Activated T-cell treated with anti-CD3 and anti-CD28 coated beads for 4 hours (primary cell): ENCODE results near the gene ACTR1A.

Experiments used
- DNase-seq: peaks from one replicate; pipeline ENCODE4 v3.0.0-alpha.2; 2020

The ACTR1A gene

DNA sequence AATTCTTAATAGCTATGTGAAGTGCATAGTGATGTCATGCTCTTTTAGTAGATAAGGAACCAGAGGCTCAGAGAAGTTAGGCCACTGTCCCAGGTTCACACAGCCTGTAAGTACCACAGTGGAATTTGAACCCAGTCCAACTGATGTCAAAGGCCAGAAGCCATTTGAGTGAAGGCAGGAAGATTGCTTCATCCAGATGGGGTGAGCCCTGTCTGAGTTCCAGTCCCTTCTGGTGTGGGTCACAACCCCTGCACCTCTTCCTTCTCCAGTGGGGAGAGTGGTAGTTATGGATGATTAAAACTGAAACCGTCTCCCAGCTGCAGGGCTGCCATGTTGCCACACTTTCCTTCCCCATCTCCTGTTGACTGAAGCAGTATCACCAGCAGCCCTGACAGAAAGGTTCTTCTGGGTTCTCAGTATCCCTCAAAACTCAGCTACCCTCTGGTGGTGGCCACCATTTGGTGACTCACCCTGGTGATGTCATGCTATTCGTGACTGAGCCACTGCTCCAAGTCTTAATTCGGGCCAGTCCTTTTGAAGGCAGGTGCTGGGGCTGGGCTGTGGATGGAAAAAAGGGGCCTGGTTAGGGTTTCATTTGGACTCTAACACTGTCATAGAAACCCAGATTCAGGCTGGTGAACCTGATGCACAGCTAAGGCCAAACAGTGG is 49.7 kb downstream of the ACTR1A start:
- no peak for DNase-seq

DNA sequence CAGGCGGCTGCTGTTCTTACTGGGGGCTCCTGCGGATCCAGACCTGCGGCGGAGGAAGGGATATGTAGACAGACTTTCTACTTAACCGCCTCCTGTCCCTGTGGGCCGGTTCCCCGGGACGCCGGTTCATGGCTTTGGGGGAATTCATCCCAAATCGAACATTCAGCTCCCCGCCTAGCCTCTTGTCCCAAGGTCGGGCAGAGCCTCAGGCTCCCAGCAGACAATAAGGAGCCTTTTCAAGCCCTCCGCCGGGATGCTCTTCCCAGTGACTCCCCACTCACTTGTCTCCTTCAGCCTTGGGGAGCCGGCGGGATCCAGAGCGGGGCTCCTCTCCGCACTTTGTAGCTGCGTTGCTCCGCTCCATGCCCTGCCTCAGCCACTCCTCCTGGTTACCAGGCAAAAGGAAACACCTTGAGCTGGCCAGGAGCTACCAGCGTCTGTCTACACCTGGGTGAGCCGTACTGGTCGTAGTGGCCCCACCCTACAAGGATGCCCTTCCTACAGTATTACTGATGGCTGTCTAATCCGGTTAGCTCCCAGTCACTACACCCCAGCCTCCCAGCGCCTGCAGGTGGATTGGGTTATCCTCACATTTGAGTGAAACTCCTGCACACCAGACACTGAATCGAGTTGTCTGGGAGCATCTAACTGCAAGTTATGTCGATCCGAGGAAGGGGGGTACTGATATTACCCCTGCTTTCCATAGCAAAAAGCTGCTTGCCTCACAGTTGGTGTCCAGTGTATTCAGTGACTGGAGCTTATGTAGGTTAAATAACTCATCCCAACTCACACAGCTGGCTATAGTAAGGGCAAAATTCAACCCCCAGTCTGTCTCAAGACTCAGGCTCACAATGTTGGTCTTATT is 51.2 kb downstream of the ACTR1A start, which contains the start of gene C10orf95:
TSS of gene C10orf95 (minus strand) at position 439 of the 865 bp plus-strand sequence. CDS start 450 bp downstream, outside the sequence.
- no peak for DNase-seq

DNA sequence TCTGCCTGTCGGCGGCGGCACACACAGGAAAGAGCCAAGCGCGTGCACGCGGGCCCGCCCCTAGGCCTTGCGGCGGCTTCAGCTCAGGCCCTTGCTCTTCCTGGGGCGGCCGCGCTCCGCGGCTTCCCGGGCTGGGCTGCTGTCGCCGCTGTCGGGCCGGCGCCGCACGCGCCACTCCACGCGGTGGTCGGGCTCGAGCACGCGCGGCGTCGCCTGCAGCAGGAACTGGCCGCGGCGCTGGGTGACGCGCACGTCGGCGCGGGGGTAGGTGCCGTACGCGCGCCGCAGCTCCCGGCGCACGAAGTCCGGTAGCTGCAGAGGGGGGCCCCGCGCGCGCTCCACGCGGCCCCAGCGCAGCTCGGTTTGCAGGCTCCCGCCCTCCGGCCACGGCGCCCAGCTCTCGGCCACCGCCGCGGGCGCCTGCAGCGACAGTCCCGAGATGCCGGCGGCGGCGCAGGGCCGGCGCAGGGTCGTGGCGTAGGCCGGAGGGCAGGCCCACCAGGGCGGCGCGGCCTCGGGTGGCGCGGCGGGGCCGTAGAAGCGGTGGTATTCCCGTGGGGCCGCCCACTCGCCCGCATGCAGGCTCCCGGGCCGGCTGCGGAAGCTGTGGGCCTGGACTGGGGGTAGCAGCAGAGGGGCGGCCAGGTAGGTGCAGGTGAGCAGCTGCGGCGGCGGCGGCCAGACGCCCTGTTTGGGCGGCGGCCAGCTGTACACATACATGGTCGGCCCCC is 52.0 kb downstream of the ACTR1A start:
- DNase-seq = peak; percentile 65

DNA sequence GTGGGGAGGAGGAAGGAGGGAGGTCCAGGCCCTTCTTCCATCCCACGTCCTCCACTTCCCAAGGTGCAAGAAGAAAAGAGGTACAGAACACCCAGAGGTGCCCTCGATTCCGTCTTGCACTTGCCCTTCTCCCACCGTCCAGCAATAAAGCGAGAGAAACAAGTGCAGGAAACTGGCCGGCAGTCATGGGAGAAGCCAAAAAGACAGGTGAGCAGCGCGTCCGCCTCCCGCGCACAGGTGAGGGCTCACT is 52.5 kb downstream of the ACTR1A start:
- no peak for DNase-seq

DNA sequence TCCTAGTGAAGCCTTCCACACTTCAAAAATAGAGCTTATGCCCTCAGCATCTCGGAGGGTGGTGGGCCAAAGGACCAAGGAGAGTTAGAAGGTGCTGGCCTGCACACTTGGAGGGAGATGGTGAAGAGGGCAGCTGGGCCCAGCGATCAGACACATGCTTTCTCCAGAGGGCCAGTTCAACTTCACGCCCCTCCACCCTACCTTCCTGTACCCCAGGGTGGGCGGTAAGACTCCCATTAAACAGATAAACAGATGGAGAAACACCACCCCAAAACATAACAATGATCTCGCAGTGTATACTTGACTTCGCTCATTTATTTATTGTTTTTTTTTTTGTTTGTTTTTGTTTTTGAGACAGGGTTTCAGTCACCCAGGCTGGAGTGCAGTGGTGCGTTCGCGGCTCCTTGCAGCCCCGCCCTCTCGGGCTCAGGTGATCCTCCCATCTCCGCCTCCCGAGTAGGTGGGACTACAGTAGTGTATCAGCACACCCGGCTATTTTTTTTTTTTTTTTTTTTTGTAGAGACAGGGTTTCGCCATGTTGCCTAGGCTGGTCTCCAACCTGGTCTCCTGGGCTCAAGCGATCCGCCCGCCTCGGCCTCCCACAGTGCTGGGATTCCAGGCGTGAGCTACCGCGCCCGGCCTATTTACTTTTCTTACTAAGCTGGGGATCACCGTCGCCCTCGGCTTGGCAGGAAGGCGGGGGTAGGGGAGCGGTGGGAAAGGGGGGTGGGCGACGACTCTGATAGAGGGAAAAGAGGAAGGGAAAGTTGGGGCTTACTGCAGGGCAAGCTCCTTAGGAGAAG is 53.0 kb downstream of the ACTR1A start:
- peak; percentile 80 for DNase-seq

DNA sequence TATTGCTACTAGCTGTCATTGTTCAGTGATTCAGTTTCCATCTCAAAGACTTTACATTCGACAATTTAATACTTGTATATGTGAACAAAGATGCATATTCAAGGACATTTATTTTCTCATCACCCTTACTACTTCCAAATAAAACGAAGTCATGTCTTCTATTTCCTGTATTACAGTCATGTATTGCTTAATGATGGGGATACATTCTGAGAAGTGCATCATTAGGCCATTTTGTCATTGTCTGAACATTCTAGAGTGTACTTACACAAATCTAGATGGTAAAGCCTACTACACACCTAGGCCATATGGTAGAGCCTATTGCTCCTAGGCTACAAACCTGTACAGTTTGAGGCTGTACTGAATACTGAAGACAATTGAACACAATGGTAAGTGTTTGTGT is 57.7 kb downstream of the ACTR1A start:
- DNase-seq = no peak

DNA sequence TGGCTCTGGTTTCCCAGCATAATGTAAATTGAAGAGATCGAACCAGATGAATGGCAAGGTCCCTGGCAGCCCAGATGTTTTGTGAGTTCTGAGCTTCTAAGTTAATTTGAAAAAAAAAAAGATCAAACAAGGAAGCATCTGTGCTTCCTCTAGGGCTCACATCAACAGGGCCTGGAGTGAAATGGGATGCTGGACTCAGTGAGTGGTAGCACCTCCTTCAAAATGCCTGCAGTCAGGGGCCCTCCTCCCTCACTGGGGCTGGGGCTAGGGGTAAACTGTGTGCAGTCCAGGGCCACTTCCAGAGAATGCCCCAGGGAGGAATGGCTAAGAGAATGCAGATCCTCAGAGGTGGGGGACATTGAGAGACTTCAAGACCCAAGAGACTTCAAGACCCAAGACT is 64.1 kb downstream of the ACTR1A start:
- DNase-seq = no peak

DNA sequence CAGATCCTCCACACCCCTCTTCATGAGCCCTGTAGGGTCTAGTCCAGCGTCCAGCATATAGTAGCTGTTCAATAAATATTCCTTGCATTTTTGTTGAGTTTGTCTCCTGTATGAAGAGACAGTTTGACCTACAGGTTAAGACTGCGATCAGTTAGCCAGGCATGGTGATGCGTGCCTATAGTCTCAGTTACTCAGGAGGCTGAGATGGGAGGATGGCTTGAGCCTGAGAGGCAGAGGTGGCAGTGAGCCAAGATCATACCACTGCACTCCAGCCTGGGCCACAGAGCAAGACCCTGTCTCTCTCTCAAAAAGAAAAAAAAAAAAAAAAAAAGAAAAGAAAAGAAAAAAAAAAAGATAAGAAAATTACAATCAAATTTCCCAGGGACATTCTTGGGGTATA is 65.0 kb downstream of the ACTR1A start:
- DNase-seq = no peak

DNA sequence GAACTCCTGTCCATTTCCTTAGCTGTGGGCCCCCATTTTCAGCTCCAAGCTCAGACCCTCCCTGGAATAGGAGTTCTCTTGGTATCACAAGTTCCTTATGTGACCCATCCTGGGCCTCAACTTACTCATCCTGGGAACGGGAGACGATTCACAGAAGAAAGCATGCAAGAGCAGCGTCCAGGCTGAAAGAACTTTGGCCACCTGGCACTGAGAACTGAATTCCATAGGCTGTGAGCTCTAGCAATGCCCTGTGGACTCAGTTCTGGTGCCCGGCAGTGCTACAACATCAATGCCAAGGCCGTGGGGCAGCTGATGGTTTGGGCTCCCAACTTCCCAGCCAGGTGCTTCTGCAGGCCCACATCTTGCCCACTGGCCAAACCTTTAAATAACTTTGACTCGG is 66.2 kb downstream of the ACTR1A start:
- DNase-seq = no peak

DNA sequence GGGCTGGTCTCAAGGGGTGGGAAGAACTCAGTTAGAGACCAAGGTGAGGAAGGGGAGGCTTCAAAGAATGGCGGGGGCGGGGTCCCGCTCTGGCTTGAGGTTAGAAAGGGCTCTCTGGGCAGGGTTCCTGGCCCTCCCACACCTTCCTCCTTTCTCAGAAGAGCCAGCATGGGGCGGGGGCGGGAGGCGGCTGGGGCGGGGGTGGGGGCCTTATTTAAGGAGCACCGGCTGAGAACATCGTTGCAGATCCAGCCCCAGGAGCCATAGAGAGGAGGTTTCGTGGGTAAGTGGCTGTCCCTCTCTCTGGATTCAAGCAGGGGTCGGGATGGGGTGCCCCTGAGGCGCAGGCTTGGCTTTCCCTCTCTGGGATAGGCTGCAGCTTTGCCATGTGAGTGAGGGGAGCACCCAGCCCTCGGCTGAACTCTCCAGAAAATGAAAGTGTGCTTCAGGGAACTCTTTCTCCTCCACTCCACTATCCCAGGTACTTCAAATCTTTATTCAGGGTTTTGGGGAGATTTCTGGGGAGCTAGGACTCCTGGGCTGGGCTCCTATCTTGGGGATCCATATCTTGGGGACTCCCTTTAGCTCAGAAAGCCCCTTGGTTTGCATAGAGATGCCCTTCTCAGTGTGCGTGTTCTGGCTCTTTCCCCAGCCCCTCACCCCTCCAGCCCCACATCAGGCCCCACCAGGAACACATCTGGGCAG is 66.8 kb downstream of the ACTR1A start:
- DNase-seq = peak; percentile 35

DNA sequence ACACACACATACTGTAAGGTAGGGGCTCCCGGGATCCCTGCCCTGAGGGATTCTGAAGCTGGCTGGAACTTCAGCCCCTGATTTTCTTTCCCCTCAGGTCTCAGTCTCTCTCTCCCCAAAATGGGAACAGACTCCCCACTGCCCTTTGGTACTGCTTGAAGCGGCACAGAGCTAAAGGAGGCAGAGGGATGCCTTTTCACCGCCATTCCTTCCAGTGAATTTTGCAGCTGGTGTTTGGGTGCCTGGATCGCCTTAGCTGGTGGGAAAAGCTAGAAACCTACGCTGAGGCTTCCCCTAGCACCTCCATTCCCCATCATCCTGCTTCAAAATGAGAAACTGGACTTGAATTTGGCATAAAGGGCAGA is 67.4 kb downstream of the ACTR1A start:
- no peak for DNase-seq

DNA sequence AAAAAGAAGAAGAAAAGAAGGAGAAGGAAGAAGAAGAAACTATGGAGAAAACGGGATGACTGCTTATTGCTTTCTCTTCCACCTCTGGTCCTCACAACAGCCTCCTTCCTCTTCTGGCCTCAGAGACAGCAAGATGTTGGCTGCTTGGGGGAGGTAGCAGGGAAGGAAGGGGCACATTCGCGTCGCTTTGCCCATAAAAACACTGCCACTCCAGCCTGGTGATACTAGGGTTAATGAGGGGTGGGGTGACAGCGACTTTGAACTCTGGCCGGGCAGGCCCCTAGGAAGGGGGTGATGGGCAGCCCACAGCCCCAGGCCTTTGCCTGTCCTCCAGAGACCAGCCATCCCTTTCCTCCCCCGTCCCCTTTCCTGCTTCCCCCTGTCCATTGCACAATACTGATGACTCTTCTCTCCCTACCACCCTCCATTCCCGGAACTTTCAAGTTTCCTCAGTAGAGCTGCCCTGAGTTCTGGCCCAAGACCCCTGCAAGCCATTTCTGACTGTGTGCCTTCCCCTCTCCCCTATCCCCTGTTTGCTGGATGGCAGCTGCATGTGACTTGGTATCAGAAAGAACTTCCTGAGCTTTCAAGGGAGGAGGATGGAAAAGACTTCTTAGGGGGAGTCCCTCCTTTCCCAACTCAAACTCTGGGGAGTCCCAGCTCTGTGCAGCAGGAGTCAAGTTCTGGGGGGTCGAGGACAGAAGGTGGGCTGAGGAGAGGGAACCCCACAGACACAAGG is 67.9 kb downstream of the ACTR1A start:
- DNase-seq = no peak

DNA sequence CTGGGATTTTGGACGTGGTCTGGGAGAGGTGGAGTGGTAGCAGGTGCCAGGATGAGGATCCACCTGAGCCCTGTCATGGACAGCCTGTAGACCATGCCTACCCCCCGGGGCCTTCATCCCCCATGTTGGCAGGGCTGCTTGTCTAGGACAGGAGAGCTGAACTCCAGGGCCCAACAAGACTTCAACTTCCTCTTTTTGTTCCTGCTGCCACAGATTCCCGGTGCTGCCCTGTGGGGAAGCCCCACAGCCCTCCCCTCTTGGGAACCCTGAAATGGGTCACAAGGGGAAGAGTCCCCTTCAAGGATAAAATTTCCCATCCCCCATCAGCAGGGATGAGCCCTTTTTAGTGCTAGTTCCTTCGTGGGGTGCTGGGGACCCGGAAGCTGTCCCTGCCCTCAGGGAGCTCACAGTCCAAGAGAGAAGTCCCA is 68.9 kb downstream of the ACTR1A start:
- no peak for DNase-seq

DNA sequence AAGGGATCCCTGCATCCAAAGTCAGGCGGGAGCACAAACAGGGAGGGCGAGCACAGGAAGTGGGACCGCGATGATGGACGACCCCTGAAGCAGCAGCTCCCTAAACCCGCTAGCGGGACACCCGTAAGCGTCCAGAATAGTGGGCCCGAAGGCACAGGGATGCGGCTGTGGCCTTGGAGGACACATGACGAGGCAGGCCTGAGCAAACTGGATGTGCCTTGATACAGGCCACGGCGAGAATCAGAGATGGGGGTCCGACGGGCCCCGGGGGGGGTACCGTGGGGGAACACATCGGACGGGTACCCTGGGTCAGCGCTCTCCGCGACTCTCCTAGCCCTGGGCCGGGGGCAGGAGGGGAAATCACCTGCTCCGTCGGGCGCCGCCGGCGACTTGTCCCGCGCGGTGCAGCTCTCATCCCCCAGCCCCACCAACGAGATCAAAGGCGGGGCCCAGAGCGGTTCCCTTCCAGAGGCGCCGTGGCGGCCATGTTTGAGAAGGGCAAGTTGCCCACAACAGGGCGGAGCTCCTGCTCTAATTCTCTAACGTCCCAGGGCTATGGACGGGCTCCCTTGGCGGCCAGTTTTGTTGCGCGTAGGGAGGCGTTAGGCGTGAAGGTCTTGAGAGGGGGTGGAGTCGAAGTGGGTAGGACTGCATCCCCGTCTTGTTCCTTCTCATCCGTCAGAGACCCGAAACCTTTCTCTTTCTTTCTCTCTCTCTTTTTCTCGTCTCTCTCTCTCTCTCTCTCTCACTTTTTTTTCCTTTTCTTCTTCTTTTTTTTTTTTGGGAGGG is 70.2 kb downstream of the ACTR1A start, which contains the start of gene CUEDC2:
TSS of gene CUEDC2 (minus strand) at position 413 of the 789 bp plus-strand sequence. CDS start 7,386 bp downstream, outside the sequence.
- peak; percentile 91 for DNase-seq

DNA sequence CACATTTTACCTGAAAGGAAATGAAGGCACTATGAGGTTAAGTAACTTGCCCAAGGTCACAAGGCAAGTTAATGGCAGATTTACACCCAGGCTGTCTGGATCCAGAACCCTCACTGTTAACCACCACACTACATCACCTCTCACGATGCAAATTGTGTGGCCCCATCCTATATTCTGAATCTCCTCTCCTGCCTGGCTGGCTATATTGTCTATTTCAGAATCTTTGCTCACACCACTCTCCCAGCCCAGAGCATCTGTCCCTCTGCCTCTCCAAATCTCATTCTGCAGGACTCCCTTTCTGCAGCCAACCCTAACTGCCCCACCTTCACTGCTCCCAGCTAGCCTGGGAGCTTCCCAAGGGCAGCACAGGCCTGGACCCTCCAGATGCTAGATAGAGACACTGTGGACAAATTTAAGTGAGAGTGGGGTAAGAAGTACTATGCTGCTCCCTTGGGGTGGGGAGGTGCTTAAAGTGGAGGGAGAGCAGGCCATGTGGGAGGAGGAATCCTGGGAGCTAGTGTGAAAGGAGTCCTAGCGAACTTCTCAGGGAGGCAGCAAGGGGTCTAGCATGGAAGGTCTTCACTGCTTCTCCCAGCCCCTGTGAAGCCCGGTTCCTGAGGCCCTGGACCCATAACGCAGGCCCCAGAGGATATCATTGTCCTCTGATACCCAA is 70.9 kb downstream of the ACTR1A start:
- no peak for DNase-seq

DNA sequence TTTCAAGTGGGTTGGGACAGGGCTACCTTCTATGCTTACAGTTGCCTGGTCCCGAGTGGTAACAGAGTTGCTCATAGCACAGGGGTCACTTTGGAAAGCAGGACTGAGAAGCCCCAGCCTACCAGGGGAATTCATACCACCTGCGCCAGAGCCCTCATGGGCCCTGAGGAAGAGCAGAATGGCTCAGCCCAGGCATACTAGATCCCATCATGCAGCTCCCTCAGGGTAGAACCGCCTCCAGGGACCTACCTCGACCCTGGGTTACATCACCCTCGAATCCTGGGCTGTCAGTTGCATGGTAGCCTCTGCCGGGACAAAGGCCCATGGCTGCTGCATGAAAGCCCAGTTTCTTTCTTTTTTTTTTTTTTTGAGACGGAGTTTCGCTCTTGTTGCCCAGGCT is 73.0 kb downstream of the ACTR1A start:
- no peak for DNase-seq
